SU-DHL-6 (cell line): ENCODE results near the gene TXNRD3.

Experiments
- H2AFZ ChIP-seq: fragments of 200-600 bp; sonication (generic); 2 replicates; pipeline ENCODE4 v1.6.1; 2014; ENCODE audit warnings: low read depth, mild to moderate bottlenecking, moderate library complexity, mixed read lengths, antibody characterized with exemption, low read length; ENCODE audit not compliant: severe bottlenecking
- H3F3A ChIP-seq: fragments of 200-600 bp; shearing (Covaris generic); 2 replicates; pipeline ENCODE4 v1.6.0; 2016; ENCODE audit warnings: antibody characterized with exemption, mild to moderate bottlenecking; ENCODE audit not compliant: insufficient read depth
- H3K27ac ChIP-seq: fragments of 200-600 bp; sonication (generic); 2 replicates; pipeline ENCODE4 v1.5.1; 2016; ENCODE audit warnings: low read depth, mild to moderate bottlenecking, low read length, moderate library complexity, mixed read lengths
- H3K27me3 ChIP-seq: fragments of 200-600 bp; sonication (generic), shearing (Covaris generic); 2 replicates; pipeline ENCODE4 v1.6.0; 2014; ENCODE audit warnings: mild to moderate bottlenecking, low read length
- H3K36me3 ChIP-seq: fragments of 200-600 bp; sonication (generic); 2 replicates; pipeline ENCODE4 v1.6.1; 2014; ENCODE audit warnings: mild to moderate bottlenecking, low read length, mixed read lengths
- H3K4me2 ChIP-seq: fragments of 300-600, 200-600 bp; shearing (Covaris generic), sonication (generic); 2 replicates; pipeline ENCODE4 v1.6.0; 2014; ENCODE audit warnings: low read length, low read depth, mild to moderate bottlenecking; ENCODE audit not compliant: poor library complexity, severe bottlenecking
- H3K4me3 ChIP-seq: fragments of 200-600 bp; sonication (generic); 2 replicates; pipeline ENCODE4 v1.5.1; 2014; ENCODE audit warnings: antibody characterized with exemption, low read length, mild to moderate bottlenecking, mixed read lengths; ENCODE audit not compliant: insufficient read depth, poor library complexity, severe bottlenecking
- H3K79me2 ChIP-seq: fragments of 200-600 bp; sonication (generic); 2 replicates; pipeline ENCODE4 v1.6.1; 2014; ENCODE audit warnings: mild to moderate bottlenecking, low read length, moderate library complexity; ENCODE audit not compliant: insufficient read depth
- H3K9ac ChIP-seq: fragments of 200-600 bp; sonication (generic); 2 replicates; pipeline ENCODE4 v1.7.0; 2014; ENCODE audit warnings: mild to moderate bottlenecking, low read length
- H3K9me2 ChIP-seq: fragments of 200-600 bp; sonication (generic); replicated peaks from 2 replicates; pipeline ENCODE4 v1.6.1; 2014; ENCODE audit warnings: low read length; ENCODE audit not compliant: insufficient read depth
- H3K9me3 ChIP-seq: fragments of 200-600 bp; sonication (generic); 2 replicates; pipeline ENCODE4 v1.6.1; 2014; ENCODE audit warnings: low read length, mixed read lengths; ENCODE audit not compliant: insufficient read depth
- H4K20me1 ChIP-seq: fragments of 200-600 bp; sonication (generic); 2 replicates; pipeline ENCODE4 v1.6.1; 2014; ENCODE audit warnings: low read depth, mild to moderate bottlenecking, antibody characterized with exemption, low read length, moderate library complexity, mixed read lengths
- EZH2phosphoT487 ChIP-seq: fragments of 200-600 bp; sonication (generic), shearing (Covaris generic); conservative IDR thresholded peaks from 2 replicates; pipeline ENCODE4 v1.6.1; 2018; ENCODE audit warnings: mild to moderate bottlenecking, antibody characterized with exemption, low read length, moderate library complexity, mixed read lengths
- TF ChIP-seq, protein P1 (sequence below): fragments of 200-600 bp; sonication (generic); IDR thresholded peaks from one replicate; pipeline ENCODE4 v1.5.1; 2017; ENCODE audit warnings: antibody characterized with exemption, mild to moderate bottlenecking, low read length, moderate library complexity; ENCODE audit not compliant: insufficient read depth, poor library complexity, severe bottlenecking

TXNRD3 gene

DNA sequence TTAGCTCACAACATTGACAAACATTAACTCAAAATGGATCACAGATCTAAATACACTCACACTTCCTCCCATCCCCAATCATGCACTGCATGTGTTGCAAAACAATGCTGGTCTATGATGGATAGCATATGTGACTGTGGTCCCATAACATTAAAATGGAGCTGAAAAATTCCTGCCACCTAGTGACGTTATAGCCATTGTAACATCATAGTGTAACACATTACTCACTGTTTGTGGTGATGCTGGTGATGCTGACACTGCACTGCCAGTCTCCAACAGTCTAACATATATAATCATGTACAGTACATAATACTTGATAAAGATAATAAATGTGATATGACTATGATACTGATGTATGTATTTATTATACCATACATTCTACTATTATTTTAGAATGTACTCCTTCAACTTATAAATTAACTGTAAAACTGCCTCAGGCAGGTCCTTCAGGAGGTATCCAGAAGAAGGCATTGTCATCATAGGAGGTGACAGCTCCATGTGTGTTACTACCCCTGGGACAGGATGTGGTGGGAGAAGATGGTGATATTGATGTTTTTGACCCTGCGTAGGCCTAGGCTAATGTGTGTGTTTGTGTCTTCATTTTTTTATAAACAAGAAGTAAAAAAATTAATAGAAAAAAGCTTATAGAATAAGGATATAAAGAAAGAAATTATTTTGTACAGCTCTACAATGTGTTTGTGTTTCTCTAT, 41.3 kb downstream of the TXNRD3 start:
- Histone ChIP-seq H3K27me3 (no peaks in the 10 kb centered on the region), H3F3A (no peaks in the 10 kb centered on the region), H3K9ac (no peak overlapping the region), H3K4me3 (no peak overlapping the region), H4K20me1 (no peaks in the 10 kb centered on the region), H3K9me2 (no peaks in the 10 kb centered on the region), H3K27ac (no peak overlapping the region), H3K79me2 (no peaks in the 10 kb centered on the region), H3K36me3 (no peaks in the 10 kb centered on the region), H3K9me3 (no peaks in the 10 kb centered on the region), H3K4me2 (no peak overlapping the region), H2AFZ (no peak overlapping the region)
- TF ChIP-seq, protein P1, sequence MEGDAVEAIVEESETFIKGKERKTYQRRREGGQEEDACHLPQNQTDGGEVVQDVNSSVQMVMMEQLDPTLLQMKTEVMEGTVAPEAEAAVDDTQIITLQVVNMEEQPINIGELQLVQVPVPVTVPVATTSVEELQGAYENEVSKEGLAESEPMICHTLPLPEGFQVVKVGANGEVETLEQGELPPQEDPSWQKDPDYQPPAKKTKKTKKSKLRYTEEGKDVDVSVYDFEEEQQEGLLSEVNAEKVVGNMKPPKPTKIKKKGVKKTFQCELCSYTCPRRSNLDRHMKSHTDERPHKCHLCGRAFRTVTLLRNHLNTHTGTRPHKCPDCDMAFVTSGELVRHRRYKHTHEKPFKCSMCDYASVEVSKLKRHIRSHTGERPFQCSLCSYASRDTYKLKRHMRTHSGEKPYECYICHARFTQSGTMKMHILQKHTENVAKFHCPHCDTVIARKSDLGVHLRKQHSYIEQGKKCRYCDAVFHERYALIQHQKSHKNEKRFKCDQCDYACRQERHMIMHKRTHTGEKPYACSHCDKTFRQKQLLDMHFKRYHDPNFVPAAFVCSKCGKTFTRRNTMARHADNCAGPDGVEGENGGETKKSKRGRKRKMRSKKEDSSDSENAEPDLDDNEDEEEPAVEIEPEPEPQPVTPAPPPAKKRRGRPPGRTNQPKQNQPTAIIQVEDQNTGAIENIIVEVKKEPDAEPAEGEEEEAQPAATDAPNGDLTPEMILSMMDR = no peak
- no peak for TF ChIP-seq EZH2phosphoT487

DNA sequence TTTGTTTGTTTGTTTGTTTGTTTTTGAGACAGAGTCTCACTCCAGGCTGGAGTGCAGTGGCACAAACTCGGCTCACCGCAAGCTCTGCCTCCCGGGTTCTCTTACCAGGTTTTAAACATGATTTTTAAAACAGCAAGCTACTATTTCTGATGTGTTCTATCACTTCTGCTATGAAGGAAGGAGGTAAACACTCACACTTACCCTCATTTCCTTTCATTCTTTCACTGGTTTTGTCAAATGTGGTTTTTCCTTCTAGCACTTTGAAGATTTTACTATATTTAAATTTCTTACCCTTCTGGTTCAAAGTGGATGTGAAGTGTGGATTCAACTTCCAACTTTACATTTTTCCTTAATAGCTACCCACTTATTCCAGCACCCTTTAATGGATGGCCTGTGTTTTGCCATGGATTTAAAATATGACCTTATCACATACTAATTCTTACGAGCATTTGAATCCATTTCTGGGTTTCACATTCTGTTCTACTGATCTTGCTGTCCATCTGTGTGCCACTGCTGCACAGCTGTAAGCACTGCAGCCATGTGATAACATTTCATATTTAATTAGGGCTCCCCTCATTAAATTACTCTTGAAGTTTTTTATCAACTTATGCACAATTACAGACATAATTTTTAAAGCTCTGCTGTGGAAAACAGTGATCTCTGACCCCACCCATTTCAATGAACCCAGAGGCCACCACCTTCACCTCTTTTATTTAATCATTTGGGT, 42.3 kb downstream of the TXNRD3 start:
- H3K36me3 ChIP-seq = no peaks in the 10 kb centered on the region
- no peak overlapping the region for H3K27ac ChIP-seq
- no peaks in the 10 kb centered on the region for H3K9me3 ChIP-seq
- H4K20me1 ChIP-seq = no peaks in the 10 kb centered on the region
- H2AFZ ChIP-seq = no peak overlapping the region
- H3K4me3 ChIP-seq = no peak overlapping the region
- H3K4me2 ChIP-seq = no peak overlapping the region
- H3K9ac ChIP-seq = no peak overlapping the region
- TF ChIP-seq, protein P1 = no peak
- TF ChIP-seq EZH2phosphoT487 = no peak
- H3K27me3 ChIP-seq = no peaks in the 10 kb centered on the region
- H3K79me2 ChIP-seq = no peaks in the 10 kb centered on the region
- no peaks in the 10 kb centered on the region for H3F3A ChIP-seq
- H3K9me2 ChIP-seq = no peaks in the 10 kb centered on the region

DNA sequence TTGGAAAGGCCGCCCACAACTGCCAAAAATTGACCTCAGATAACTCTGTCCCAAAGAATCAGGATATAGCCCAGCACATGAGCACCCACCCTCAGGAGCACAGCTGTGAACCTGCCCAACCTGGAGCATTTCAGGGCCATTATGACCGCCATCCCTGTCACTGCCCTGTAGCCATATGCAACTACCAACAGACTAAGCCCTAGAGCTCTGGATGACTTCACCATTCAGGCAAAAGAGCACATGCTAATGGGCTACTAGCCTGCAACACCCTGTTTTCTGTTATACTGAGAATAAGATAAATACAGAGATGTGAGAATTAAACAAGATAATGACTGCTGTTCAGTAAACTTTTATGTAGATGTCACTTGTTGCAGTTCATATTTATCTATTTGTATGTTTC, 45.0 kb downstream of the TXNRD3 start:
- TF ChIP-seq EZH2phosphoT487 = no peak
- TF ChIP-seq, protein P1 = no peak
- Histone ChIP-seq H3K9ac (no peak overlapping the region), H3F3A (no peaks in the 10 kb centered on the region), H3K4me2 (no peak overlapping the region), H3K9me2 (no peaks in the 10 kb centered on the region), H4K20me1 (no peaks in the 10 kb centered on the region), H3K36me3 (no peaks in the 10 kb centered on the region), H2AFZ (no peak overlapping the region), H3K27me3 (no peaks in the 10 kb centered on the region), H3K27ac (no peak overlapping the region), H3K9me3 (no peaks in the 10 kb centered on the region), H3K79me2 (no peaks in the 10 kb centered on the region), H3K4me3 (no peak overlapping the region)
